C4-2B (cell line): ENCODE results near the gene GALNS.

ENCODE experiments used
- ZFX ChIP-seq: fragments of 450-650 bp; IDR thresholded peaks from 2 replicates; pipeline ENCODE4 v1.6.1; 2017
- TF ChIP-seq, protein P1 (sequence below): fragments of 450-650 bp; conservative IDR thresholded peaks from 2 replicates; pipeline ENCODE4 v1.5.1; 2017; ENCODE audit warnings: mild to moderate bottlenecking

DNA sequence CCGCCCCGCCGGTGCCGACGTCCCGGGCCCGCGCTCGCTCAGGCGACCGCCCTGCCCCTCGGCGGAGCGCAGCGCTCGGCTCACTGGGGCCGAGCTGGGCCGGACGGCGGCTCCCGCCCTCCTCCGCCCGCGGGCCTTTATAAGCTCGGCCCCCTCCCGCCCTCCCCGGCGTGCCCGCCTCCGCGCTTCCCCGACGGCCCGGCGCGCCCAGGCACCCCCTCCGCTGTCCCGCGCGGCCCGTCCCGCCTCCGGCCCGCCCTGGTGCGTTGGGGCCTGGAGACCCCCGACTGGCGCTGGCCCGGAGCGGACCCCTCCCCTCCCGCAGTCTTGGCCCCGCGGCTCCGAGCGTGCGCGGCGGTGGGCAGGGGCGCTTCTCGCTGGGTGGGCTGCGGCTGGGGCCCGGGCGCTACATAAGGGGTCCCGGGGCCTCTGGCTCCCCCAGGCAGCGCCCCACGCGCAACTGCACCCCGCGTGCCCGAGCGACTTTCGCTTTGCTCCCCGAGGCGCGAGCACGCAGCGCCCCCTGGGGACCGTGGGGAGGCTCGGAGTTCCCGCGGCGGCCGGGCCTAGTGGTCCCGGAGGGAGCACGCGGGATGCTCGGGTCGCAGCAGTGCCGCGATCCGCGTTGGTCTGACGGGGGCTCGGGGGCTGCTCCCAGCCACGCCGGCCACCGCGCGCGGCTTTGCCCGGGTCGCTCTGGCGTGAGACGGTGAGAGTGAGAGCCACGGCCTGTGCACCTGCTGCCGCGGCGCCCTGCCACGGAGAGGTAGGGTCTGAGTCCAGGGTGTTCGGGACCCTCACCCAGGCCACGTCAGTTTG is 71.4 kb downstream of the GALNS start, which contains the start of gene PIEZO1:
- TF ChIP-seq, protein P1, sequence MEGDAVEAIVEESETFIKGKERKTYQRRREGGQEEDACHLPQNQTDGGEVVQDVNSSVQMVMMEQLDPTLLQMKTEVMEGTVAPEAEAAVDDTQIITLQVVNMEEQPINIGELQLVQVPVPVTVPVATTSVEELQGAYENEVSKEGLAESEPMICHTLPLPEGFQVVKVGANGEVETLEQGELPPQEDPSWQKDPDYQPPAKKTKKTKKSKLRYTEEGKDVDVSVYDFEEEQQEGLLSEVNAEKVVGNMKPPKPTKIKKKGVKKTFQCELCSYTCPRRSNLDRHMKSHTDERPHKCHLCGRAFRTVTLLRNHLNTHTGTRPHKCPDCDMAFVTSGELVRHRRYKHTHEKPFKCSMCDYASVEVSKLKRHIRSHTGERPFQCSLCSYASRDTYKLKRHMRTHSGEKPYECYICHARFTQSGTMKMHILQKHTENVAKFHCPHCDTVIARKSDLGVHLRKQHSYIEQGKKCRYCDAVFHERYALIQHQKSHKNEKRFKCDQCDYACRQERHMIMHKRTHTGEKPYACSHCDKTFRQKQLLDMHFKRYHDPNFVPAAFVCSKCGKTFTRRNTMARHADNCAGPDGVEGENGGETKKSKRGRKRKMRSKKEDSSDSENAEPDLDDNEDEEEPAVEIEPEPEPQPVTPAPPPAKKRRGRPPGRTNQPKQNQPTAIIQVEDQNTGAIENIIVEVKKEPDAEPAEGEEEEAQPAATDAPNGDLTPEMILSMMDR, result peak; percentile 91
- 0 out of 2 replicates have a peak, but pooled peaks have one; percentile 6 for TF ChIP-seq ZFX
